Dermis blood vessel endothelial cell (primary cell): Measurements from ENCODE around the gene CAPN13. TPM values are rescaled to one million over a fixed set of nuclear protein-coding genes. Genes with fewer than 3 reads are reported as not detected.

Source experiments
- DNase-seq: peaks from one replicate; pipeline ENCODE4 v3.0.0; 2010
- total RNA-seq: library from RNA; depleted of rRNA; stranded (reverse); fragments of >200 nt; gene quantifications from 2 replicates; pipeline ENCODE4 v1.2.3, GENCODE V29; 2014

The CAPN13 gene
- total RNA-seq, 1 donor from 2014 or later, result not detected

GRCh38 chr2:30678410-30679137, 128.7 kb downstream of the CAPN13 start:
- DNase-seq, result no peak

- DNase-seq, result no peak
Observed at GRCh38 chr2:30677861-30678385, 129.3 kb downstream of the CAPN13 start.

- DNase-seq, result no peak
Observed at GRCh38 chr2:30677231-30677630, 130.0 kb downstream of the CAPN13 start.

- no peak for DNase-seq
Observed at GRCh38 chr2:30675758-30676157, 131.5 kb downstream of the CAPN13 start.

- DNase-seq, result no peak
Observed at GRCh38 chr2:30673127-30673526, 134.1 kb downstream of the CAPN13 start.
